ENCODE results near the gene MTHFD1L. TPM values are rescaled to one million over a fixed set of nuclear protein-coding genes. Genes with fewer than 3 reads are reported as not detected.
"Not testable (repeated sequence)": the region's sequence is repeated elsewhere in the genome, so short reads cannot be mapped to it uniquely, and the experiment has no call there.

MTHFD1L gene
- total and polyA plus RNA-seq, 5 experiments from 2014 or later: 3.8 to 20.1 (median 8.3) TPM

DNA sequence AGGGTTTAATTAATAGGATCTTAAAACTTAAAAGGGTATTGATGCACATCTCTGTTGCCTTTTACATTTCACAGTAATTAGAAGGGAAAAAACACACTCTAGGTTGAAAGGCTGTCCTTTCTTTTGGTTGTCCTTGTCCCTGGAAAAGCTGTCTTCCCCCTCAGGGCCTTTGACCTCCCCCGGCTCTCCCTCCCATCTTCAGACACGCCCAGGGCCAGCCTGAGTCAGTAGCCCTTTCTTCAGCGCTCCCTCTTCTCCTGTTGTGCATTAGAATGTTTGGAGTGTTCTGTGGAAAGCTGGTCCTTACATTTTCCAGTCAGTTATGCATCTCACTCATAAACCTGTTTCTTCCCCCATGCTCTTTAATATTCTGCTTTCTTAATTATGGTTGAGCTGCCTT, 157.0 kb downstream of the MTHFD1L start:
- Mint-ChIP-seq H3K27me3 (no peaks in the 10 kb centered on the region), H3K36me3 (peaks cover 0 to 11% (median 8%) of the 10 kb centered on the region in 3 donors), H3K4me3 (no peak overlapping the region), H3K27ac (no peak overlapping the region), H3K9me3 (no peaks in the 10 kb centered on the region), H3K4me1 (no peaks in the 10 kb centered on the region)
- ATAC-seq: no peak
- DNase-seq: no peak
- POLR2A ChIA-PET: no interaction called here

DNA sequence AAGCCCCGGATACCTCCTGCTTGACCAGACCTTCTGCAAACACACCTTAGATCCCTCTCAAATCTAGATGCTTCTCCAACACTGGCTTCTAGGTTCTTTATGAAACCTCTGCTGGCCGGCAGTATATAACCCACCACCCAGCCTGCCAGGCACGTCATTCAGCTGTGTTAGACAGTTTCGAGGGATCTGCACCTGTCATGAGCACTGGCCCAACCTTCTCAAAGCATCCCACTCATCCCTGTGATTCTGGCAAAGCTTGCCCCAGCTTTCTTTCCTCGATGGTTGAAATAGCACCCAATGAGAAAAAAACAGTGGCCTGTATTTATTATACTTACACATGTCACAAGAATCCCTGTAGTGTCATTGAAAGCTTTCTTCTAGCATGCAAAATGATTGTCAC, 157.8 kb downstream of the MTHFD1L start:
- Mint-ChIP-seq H3K27ac (no peak overlapping the region), H3K4me1 (no peaks in the 10 kb centered on the region), H3K27me3 (no peaks in the 10 kb centered on the region), H3K9me3 (no peaks in the 10 kb centered on the region), H3K4me3 (no peak overlapping the region), H3K36me3 (peaks cover 0 to 16% (median 11%) of the 10 kb centered on the region in 3 donors)
- ATAC-seq (no peak), DNase-seq (no peak)
- POLR2A ChIA-PET: no interaction called here

DNA sequence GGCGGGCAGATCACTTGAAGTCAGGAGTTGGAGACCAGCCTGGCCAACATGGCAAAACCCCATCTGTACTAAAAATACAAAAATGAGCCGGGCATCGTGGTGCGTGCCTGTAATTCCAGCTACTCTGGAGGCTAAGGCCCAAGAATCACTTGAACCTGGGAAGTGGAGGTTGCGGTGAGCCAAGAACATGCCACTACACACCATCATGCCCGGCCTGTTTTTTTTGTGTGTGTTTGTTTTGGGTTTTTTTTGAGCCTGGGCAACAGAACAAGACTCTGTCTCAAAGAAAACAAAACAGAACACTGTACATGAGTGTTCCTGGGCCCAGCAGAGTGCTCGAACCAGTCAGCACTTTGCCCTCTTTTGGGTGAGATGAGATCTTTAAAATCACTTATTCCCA, 159.1 kb downstream of the MTHFD1L start:
- H3K4me3 Mint-ChIP-seq: no peak overlapping the region
- no peaks in the 10 kb centered on the region for H3K9me3 Mint-ChIP-seq
- POLR2A ChIA-PET: no interaction called here
- no peaks in the 10 kb centered on the region for H3K27me3 Mint-ChIP-seq
- peaks cover 0 to 17% (median 11%) of the 10 kb centered on the region in 3 donors for H3K36me3 Mint-ChIP-seq
- DNase-seq (no peak), ATAC-seq (no peak)
- no peaks in the 10 kb centered on the region for H3K4me1 Mint-ChIP-seq
- H3K27ac Mint-ChIP-seq: no peak overlapping the region

DNA sequence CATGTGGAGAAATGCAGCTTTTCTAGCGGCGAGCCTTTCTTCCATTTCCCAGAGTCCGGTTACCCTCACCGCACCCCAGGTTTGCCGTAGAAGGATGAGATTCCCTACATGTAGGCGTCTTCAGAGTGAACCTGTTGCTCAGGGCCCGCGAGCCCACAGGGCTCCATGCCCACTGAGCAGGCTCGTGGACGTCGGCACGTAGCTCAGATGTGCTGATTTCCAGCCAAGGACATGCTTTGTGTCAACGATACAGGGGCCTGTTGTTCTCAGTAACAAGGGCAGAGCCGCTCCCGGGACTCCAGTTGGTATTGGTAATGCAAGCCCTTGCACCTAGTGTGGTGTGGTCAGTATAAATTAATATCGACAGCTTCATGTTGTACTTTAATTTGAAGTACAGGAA, 159.6 kb downstream of the MTHFD1L start:
- no peaks in the 10 kb centered on the region for H3K4me1 Mint-ChIP-seq
- H3K36me3 Mint-ChIP-seq: peaks cover 0 to 17% (median 11%) of the 10 kb centered on the region in 3 donors
- ATAC-seq (no peak), DNase-seq (no peak)
- no peaks in the 10 kb centered on the region for H3K27me3 Mint-ChIP-seq
- H3K4me3 Mint-ChIP-seq: no peak overlapping the region
- POLR2A ChIA-PET: no interaction called here
- no peak overlapping the region for H3K27ac Mint-ChIP-seq
- H3K9me3 Mint-ChIP-seq: no peaks in the 10 kb centered on the region

DNA sequence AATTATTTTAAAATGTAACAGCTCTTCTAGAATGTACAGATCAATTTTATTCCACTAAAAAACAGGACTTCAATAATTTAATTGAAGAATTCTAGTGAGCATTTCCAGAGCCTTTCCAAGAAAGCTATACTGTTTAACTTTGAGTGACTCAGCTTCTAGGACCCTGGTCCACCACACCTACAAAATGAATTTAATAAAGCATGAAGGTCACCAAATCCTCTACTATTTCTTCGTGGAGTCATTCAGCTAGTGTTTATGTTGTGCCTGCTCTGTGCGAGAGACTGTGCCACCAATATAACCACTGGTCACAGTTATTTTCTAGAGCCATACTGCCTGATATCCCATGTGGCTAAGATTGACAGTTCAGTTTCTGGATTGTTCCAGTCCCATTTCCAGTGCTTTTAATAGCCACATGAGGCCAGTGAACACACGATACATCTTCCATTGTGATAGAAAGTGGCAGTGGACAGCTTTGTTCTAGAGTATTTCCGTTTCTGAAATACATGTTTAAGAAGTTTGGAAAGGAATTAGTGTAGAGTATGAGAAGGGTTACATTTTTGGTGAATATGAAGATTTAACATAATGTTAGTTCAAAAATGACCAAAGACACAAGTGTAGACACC, 160.7 kb downstream of the MTHFD1L start:
- ATAC-seq (no peak), DNase-seq (no peak)
- Mint-ChIP-seq H3K9me3 (no peaks in the 10 kb centered on the region), H3K27ac (no peak overlapping the region), H3K36me3 (peaks cover 0 to 15% (median 11%) of the 10 kb centered on the region in 3 donors), H3K4me1 (no peaks in the 10 kb centered on the region), H3K27me3 (no peaks in the 10 kb centered on the region), H3K4me3 (no peak overlapping the region)
- POLR2A ChIA-PET: no interaction called here

DNA sequence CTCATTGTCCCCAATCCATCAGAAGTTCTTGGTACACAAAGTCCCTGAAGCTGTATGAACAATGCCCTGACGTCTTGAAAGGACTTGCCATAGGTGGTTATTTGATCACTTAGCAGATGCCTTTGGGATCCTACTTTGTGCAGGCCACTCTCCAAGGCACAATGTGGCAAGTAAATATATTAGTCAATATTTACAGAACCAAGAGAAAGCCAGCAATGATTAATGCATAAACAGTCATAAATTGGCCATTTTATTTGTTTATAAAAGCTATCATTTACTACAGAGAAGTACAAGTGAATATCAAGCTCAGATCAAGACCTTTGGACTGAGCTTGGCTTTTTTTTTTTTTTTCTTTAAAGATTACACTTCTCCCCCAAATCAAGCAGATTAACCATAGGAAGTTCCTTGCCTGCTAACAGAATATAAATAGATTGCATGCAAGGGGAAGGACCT, 161.8 kb downstream of the MTHFD1L start:
- Mint-ChIP-seq H3K4me3 (no peak overlapping the region), H3K27ac (no peak overlapping the region), H3K36me3 (peaks cover 0 to 16% (median 8%) of the 10 kb centered on the region in 3 donors), H3K27me3 (no peaks in the 10 kb centered on the region), H3K4me1 (peaks cover 0 to 1% (median 0%) of the 10 kb centered on the region in 4 donors), H3K9me3 (no peaks in the 10 kb centered on the region)
- DNase-seq: no peak
- ATAC-seq: no peak
- POLR2A ChIA-PET: no interaction called here

DNA sequence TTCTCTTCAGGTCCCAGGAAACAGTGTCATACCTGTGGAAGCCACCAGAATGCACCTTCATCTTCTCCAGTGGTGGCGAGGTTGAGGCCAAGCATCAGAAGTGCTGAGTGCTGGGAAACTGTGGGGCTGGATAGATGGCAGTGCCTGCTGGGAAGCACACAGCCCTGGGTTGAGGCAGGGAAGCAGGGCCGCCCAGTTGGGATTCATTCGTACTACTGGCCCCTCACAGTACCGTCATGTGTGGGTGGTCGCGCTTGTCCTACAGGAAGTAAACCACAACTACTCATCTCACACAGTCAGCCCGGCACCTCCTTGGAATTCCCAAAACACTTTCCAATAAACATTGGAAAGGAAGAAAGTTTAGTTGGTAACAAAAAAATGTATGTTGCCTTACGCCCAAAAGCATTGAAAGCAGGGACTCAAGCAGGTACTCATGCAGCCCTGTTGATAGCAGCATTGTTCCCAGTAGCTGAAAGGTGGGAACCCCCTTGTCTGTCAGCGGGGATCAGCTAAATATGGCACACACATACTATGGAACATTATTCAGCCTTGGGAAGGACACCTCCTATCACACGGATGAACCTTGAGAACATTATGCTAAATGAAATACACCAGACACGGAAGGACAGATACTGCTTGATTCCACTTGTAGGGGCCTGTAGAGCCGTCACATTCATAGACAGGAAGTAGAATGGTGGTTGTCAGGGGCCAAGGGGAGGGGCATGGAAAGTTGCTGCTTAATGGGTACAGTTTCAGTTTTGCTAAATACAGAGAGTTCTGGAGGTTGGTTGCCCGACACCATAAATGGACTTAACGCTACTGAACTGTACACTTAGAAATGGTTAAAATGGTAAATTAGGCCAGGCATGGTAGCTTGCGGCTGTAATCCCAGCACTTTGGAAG, 162.7 kb downstream of the MTHFD1L start:
- ATAC-seq: no peak
- POLR2A ChIA-PET: no interaction called here
- H3K27ac Mint-ChIP-seq: no peak overlapping the region

DNA sequence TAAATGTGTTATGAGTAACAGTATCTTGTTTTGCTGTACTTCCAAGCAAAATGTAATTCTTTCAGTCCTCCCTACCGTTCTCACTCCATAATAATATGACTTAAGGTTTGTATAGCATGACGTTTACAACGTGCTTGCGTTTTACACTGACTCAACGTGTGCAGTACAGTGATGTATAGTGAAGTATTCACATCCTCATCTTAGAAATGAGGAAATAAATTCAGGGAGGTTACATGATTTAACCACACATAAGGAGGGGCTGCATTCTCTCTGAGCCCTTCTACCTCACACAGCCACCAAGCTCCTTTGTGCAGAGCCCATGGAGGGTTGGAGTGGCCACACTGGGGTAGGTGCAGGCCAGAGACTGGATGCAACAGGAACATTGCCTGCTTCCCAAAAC, 164.5 kb downstream of the MTHFD1L start:
- Mint-ChIP-seq H3K4me1 (peaks cover 0 to 1% (median 0%) of the 10 kb centered on the region in 4 donors), H3K4me3 (no peak overlapping the region), H3K27ac (no peak overlapping the region), H3K36me3 (peaks cover 0 to 20% (median 9%) of the 10 kb centered on the region in 3 donors), H3K27me3 (no peaks in the 10 kb centered on the region), H3K9me3 (no peaks in the 10 kb centered on the region)
- ATAC-seq: no peak
- DNase-seq: no peak
- POLR2A ChIA-PET: no interaction called here

More for the DNA sequence above, 162.7 kb downstream of the MTHFD1L start:
- no peaks in the 10 kb centered on the region for H3K27me3 Mint-ChIP-seq
- peaks cover 0 to 18% (median 8%) of the 10 kb centered on the region in 3 donors for H3K36me3 Mint-ChIP-seq
- H3K9me3 Mint-ChIP-seq: no peaks in the 10 kb centered on the region
- no peak for DNase-seq
- peaks cover 0 to 1% (median 0%) of the 10 kb centered on the region in 4 donors for H3K4me1 Mint-ChIP-seq
- no peak overlapping the region for H3K4me3 Mint-ChIP-seq

DNA sequence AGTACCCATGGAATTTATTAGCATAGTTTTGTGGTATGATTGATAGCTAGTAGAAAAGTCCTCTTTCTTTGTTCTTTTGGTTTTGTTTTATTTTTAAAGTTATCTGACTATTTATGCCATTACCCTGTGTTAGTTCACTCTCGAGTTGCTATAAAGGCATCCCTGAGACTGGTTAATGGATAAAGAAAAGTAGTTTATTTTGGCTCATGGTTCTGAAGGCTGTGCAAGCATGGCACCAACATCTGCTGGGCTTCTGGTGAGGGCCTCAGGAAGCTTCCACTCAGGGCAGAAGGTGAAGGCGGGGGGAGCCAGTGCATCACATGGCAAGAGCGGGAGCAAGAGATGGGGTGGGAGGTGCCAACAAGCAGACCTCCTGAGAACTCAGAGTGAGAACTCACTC, 166.5 kb downstream of the MTHFD1L start:
- no peak for ATAC-seq

DNA sequence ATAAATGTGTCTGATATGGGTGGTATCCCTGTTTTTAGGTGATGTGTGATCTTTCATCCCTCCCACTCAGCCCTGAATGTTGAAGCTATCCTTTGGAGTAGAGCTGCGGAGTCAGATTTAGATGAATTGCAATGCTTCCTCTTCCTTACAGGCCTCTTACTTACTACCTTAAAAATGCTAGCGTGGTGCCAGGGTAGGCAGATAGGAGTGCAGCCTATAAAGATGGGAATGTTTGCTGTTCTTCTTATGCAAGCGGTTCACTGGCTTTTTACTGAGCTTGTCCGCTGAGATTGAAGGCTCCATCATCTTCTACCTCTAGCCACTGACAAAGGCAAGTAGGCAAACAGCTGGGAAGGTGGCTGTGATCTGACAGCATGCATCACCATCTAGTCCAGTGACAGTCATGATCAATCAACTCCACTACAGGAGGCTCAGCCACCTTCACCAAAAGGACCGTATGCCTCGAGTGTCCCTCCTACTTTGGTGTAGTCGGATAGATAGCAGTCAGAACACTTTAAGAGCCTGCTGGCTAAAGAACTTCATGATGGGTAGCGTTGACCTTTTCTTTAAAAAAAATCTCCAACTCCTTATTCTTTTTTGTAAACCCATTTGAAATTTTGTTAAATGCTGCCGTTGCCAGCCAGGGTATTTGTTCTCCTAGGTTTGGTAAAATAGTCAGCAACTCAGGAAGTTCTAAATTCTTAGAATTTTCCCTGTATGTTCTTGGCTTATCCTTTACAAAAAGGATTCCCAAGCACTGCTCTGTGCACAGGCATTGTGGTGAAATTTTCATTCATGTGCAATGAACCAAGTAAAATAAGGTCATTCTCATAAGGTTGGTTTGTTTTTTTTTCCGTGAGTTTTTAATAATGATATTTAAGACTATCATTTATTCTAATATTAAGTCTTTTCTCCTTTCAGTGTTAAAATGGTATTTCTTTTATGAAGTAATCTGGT, 169.6 kb downstream of the MTHFD1L start:
- Mint-ChIP-seq H3K9me3 (no peaks in the 10 kb centered on the region), H3K27ac (no peak overlapping the region), H3K36me3 (peaks cover 4 to 31% (median 25%) of the 10 kb centered on the region in 3 donors), H3K27me3 (no peaks in the 10 kb centered on the region), H3K4me3 (no peak overlapping the region), H3K4me1 (peaks cover 0 to 1% (median 0%) of the 10 kb centered on the region in 4 donors)
- no peak for DNase-seq
- POLR2A ChIA-PET: no interaction called here
- no peak for ATAC-seq

More for the DNA sequence above, 166.5 kb downstream of the MTHFD1L start:
- Mint-ChIP-seq H3K4me1 (peaks cover 0 to 1% (median 0%) of the 10 kb centered on the region in 4 donors), H3K27ac (no peak overlapping the region), H3K9me3 (no peaks in the 10 kb centered on the region), H3K36me3 (peaks cover 0 to 30% (median 18%) of the 10 kb centered on the region in 3 donors), H3K27me3 (no peaks in the 10 kb centered on the region), H3K4me3 (no peak overlapping the region)
- POLR2A ChIA-PET: no interaction called here
- DNase-seq: no peak

DNA sequence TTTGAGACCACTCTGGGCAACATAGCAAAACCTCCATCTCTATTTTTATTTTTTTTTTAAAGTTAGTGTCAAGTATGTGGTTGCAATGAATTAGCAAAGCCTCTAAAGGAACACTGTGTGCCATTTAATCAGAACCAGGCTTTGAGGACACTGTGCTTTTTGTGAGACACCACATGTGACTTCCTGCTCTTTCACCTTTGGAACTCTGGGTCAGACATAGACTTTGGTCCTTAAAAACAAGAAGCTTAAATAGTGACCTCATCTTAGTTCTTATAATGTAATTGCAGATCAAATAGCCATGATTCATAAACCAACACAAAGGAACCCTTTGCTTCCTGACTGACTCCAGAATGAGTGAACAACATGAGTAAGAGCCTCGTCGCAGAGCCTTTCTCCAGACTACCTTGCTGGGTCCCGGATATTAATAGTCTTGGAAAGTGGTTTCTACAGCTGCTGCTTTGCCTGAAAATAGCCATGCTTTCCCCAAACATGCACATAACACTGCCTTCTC, 170.8 kb downstream of the MTHFD1L start:
- peaks cover 4 to 31% (median 23%) of the 10 kb centered on the region in 3 donors for H3K36me3 Mint-ChIP-seq
- H3K27ac Mint-ChIP-seq, H3K4me1 Mint-ChIP-seq, H3K27me3 Mint-ChIP-seq, ATAC-seq, H3K9me3 Mint-ChIP-seq, DNase-seq, POLR2A ChIA-PET, H3K4me3 Mint-ChIP-seq: not testable (repeated sequence)

DNA sequence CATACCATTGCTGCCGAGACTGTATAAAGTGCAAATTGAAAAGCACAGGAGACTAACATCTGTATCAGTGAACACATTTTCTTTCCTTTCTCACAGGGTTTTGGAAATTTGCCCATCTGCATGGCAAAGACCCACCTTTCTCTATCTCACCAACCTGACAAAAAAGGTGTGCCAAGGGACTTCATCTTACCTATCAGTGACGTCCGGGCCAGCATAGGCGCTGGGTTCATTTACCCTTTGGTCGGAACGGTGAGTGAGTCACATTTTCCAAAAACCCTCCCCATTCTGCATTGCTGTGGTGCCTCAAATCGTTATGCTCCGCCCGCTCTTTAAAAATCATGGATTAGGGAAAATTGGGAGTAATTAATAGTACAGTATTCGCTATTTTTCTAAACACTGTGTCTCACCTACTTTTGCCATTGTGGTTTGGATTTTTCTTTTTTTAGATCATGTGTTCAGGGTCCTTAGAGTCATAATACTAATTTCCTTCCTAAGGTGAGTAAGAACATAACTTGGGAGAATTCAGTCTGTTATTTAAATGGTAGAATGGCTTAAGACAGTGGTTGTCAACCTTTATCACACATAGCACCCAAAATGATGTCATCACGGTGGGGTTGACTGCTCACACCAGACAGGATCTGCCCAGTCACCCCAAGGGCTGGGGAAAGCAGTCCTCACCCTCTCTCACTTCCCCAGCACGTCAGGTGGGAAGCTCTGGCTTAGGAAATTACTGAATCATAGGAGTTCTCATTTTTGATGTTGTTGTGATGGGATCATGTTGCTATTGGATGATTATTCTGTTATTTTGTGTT, 171.6 kb downstream of the MTHFD1L start:
- DNase-seq (no peak), ATAC-seq (no peak)
- no peaks in the 10 kb centered on the region for H3K9me3 Mint-ChIP-seq
- peaks cover 0 to under 1% (median 0%) of the 10 kb centered on the region in 4 donors for H3K4me1 Mint-ChIP-seq
- POLR2A ChIA-PET: no interaction called here
- no peaks in the 10 kb centered on the region for H3K27me3 Mint-ChIP-seq
- peaks cover 4 to 31% (median 23%) of the 10 kb centered on the region in 3 donors for H3K36me3 Mint-ChIP-seq
- no peak overlapping the region for H3K27ac Mint-ChIP-seq
- no peak overlapping the region for H3K4me3 Mint-ChIP-seq
